KOPT-K1 (cell line): ENCODE results near the gene UBB.

Experiments used
- H3K27ac ChIP-seq: fragments of 200-600 bp; sonication (generic); 2 replicates; pipeline ENCODE4 v1.5.1; 2016; ENCODE audit warnings: antibody characterized with exemption, mild to moderate bottlenecking, low read depth, low read length; ENCODE audit not compliant: poor library complexity, severe bottlenecking
- H3K36me3 ChIP-seq: fragments of 200-600 bp; sonication (generic); 2 replicates; pipeline ENCODE4 v1.5.1; 2017; ENCODE audit warnings: antibody characterized with exemption, mild to moderate bottlenecking, low read length, moderate library complexity; ENCODE audit not compliant: insufficient read depth
- H3K9me3 ChIP-seq: fragments of 200-600 bp; sonication (generic); 2 replicates; pipeline ENCODE4 v1.5.1; 2017; ENCODE audit warnings: antibody characterized with exemption, low read length, mild to moderate bottlenecking; ENCODE audit not compliant: insufficient read depth, poor library complexity, severe bottlenecking

UBB gene

DNA sequence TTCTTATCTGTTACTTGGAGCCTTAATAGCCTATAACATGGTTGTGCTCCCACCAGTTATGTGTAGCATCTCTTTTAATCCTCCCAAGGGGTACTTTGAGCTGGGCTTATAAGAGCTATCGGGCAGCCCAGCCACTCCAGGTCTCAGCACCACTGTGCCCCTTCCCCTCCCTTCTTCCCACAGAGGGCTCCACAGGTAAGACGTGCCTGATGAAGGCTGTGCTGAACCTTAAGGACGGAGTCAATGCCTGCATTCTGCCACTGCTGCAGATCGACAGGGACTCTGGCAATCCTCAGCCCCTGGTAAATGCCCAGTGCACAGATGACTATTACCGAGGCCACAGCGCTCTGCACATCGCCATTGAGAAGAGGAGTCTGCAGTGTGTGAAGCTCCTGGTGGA is 41.5 kb downstream of the UBB start:
- H3K9me3 ChIP-seq, result no peaks in the 10 kb centered on the region
- peaks cover 76% of the 10 kb centered on the region for H3K36me3 ChIP-seq
- no peak overlapping the region for H3K27ac ChIP-seq

DNA sequence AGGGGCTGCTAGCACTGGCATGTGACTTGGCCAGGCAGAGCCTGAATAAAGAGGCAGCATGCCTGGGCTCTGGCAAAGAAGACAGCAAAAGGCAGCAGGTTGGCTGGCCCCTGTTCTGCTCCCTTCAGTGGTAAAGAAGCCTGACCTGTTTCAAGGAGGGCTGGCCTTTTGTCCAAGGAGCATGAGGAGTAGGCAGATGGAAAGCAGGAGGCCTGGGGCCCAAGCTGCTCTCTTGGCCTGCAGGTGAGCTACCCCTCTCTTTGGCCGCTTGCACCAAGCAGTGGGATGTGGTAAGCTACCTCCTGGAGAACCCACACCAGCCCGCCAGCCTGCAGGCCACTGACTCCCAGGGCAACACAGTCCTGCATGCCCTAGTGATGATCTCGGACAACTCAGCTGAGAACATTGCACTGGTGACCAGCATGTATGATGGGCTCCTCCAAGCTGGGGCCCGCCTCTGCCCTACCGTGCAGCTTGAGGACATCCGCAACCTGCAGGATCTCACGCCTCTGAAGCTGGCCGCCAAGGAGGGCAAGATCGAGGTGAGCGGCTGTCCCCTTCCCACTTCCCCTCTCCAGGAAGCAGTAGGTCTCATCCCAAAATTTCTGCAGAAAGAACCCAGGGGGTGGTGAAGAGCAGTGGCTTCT is 42.5 kb downstream of the UBB start:
- H3K36me3 ChIP-seq, result peaks cover 76% of the 10 kb centered on the region
- no peak overlapping the region for H3K27ac ChIP-seq
- no peaks in the 10 kb centered on the region for H3K9me3 ChIP-seq

DNA sequence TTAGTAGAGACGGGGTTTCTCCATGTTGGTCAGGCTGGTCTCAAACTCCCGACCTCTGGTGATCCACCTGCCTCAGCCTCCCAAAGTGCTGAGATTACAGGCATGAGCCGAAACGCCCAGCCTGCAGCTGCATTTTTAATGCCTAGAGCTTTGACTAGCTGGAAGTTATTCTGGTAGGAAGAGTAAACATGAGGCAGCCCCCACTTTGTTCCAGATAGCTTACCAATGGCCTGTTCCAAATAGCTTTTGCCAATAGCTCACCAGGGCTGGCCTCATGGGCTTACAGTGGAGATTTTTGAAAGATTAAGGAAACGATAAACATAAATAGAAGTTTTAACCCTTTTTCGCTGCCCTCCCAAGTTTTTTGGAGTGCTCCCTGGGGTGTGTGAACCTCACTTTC is 44.3 kb downstream of the UBB start:
- peaks cover 71% of the 10 kb centered on the region for H3K36me3 ChIP-seq

DNA sequence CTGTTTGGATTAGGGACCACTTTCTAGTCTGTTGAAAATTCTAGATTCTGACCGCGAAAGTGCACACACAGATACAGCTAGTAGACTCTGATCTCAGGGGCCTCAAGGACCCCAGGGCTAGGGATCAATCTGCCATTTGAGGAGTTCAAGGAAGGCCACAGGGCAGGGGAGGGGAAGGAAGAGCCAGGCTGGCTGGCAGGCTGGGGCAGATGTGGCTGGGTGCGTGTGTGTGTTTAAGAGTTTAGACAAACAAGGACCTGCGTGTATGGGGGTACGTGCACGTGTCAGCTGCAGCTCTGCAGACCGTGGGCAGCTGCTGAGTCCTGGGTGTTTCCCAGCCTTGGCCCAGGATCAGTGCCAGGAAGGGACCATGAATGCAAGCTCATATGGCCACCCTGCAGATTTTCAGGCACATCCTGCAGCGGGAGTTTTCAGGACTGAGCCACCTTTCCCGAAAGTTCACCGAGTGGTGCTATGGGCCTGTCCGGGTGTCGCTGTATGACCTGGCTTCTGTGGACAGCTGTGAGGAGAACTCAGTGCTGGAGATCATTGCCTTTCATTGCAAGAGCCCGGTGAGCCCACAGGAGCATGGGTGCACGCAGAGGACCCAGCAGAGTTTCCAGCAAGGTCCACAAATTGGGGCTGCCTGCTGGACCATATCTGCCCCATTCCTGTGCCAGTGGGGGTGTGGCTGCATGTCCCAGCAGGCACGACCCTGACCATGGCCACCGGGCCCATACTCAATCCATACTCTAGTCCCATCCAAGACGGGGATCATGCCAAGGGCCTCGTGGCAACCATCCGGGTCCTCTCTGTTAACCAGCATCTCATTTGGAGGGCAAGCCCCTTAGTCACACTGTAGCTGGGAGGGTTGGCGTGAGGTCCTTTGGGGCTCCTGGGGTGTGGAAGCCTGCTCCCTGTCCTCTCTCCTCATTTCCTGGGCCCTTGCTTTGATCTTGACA is 45.1 kb downstream of the UBB start:
- Histone ChIP-seq H3K36me3 (peaks cover 64% of the 10 kb centered on the region), H3K9me3 (no peaks in the 10 kb centered on the region), H3K27ac (no peak overlapping the region)

More for the DNA sequence above, 44.3 kb downstream of the UBB start:
- no peak overlapping the region for H3K27ac ChIP-seq
- H3K9me3 ChIP-seq, result no peaks in the 10 kb centered on the region

DNA sequence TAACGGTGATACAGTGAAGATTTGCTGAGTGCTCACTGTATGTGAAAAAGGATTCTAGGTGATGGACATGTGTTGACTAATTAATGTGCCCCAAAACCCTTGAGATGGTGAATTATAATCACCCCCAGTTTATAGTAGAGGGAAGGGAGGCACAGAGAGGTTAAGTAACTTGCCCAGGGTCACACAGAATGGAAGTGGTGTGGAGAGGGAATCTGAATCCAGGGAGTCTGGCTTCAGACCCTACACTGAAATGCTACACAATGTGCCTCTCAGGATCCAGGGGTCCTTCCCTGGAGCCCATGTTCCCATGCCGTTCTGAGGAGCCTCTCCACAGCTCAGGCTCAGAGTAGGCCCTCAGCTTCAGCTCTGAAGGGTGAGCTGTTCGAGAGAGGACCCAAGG is 46.1 kb downstream of the UBB start:
- Histone ChIP-seq H3K27ac (no peak overlapping the region), H3K9me3 (no peaks in the 10 kb centered on the region), H3K36me3 (peaks cover 64% of the 10 kb centered on the region)

DNA sequence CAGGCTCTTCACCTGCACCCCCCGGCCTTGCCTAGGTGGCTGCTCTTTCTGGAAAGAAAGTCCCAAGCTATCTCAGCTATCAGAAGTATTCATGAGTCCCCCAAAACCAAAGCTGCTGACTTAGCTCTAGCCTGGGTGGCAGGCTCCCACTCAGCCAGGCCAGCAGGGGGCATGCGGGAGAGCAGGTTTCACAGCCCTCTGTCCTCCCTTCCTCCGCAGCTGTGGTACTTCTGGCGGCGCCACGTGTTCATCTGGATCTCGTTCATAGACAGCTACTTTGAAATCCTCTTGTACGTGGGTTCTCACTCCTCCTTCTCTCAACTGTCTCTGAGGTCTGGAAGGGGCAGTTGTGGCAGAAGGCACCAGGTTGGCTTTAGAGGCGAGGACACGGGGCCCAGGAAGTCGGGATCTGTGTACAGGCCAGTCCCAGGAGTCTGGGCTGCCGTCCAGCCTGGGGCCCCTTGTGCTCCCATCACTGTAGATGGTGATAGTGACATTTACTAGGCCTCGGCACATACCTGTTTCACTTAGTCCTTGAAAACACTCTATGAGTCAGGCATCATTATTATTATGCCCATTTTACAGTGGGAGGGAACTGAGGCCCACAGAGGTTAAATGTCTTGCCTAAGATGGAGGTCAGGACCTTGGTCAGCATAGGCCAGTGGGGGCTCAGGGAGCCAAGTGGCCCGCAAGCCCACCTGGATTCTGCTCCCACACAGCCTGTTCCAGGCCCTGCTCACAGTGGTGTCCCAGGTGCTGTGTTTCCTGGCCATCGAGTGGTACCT is 47.4 kb downstream of the UBB start:
- Histone ChIP-seq H3K36me3 (peaks cover 57% of the 10 kb centered on the region), H3K9me3 (no peaks in the 10 kb centered on the region), H3K27ac (peak overlapping the region; percentile 15)

DNA sequence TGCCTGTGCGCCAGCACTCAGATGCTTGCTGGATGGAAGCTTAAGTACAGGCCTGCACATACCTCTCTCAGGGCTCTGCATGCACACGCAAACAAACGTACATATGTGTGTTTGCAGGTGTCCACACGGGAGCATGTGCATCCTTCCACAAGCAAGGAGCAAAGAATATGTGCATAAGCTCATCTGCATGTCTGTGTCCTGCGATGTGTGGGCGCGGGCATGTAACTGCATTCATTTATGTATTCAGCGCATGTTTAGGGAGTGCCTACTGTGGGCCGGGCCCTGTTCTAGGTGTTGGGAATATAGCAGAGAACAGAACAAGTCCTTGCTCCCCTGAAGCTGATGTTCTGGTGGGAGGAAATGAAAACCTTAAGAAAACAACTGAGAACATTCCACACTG is 48.2 kb downstream of the UBB start:
- H3K36me3 ChIP-seq, result peaks cover 58% of the 10 kb centered on the region
- H3K27ac ChIP-seq, result no peak overlapping the region
- no peaks in the 10 kb centered on the region for H3K9me3 ChIP-seq

DNA sequence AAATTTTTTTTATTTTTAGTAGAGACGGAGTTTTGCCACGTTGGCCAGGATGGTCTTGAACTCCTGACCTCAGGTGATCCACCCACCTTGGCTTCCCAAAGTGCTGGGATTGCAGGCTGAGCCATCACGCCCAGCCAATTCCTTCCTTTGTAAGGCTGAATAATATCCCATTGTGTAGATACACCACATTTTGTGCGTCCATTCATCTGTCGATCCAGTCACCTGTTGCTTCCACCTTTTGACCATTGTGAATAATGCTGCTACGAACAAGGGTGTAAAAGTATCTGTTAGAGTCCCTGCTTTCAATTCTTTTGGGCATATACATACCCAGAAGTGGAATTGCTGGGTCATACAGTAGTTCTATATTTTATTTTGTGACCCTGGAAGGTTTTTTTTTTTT is 49.8 kb downstream of the UBB start:
- Histone ChIP-seq H3K36me3 (peaks cover 50% of the 10 kb centered on the region), H3K27ac (no peak overlapping the region), H3K9me3 (no peaks in the 10 kb centered on the region)

DNA sequence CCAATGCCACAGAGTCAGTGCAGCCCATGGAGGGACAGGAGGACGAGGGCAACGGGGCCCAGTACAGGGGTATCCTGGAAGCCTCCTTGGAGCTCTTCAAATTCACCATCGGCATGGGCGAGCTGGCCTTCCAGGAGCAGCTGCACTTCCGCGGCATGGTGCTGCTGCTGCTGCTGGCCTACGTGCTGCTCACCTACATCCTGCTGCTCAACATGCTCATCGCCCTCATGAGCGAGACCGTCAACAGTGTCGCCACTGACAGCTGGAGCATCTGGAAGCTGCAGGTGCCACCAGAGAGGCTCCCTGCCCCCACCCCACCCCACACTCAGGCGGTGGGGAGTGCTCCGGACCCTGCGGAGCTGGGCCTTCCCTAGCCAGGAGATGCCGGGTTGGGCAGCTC is 51.1 kb downstream of the UBB start:
- Histone ChIP-seq H3K9me3 (no peaks in the 10 kb centered on the region), H3K27ac (no peak overlapping the region), H3K36me3 (peaks cover 36% of the 10 kb centered on the region)
